Testis (tissue), 3 donors: Measurements from ENCODE around the gene ROBO1. TPM values are rescaled to one million over a fixed set of nuclear protein-coding genes. Genes with fewer than 3 reads are reported as not detected.

ENCODE experiments used
- DNase-seq: peaks from one replicate; pipeline ENCODE4 v3.0.0-alpha.2; 2019
- H3K27ac ChIP-seq, 2 donors: fragments of 200-600 bp; sonication (generic); one replicate each; pipeline ENCODE4 v1.5.1; 2019
- H3K27me3 ChIP-seq: fragments of 200-600 bp; sonication (generic); one replicate; pipeline ENCODE4 v1.5.1; 2019
- H3K36me3 ChIP-seq: fragments of 200-600 bp; sonication (generic); one replicate; pipeline ENCODE4 v1.5.1; 2017; ENCODE audit warnings: low read depth; ENCODE audit errors: missing control alignments
- H3K4me1 ChIP-seq: fragments of 200-600 bp; sonication (generic); one replicate; pipeline ENCODE4 v1.5.1; 2019
- H3K4me3 ChIP-seq, 2 donors: fragments of 200-600 bp; sonication (generic); one replicate each; pipeline ENCODE4 v1.5.1; 2017 to 2019
- H3K9me3 ChIP-seq: fragments of 200-600 bp; sonication (generic); one replicate; pipeline ENCODE4 v1.5.1; 2017
- POLR2A ChIP-seq: fragments of 450-650 bp; IDR thresholded peaks from one replicate; pipeline ENCODE4 v1.6.1; 2017; ENCODE audit warnings: antibody characterized with exemption, mild to moderate bottlenecking, moderate library complexity
- WGBS, 2 donors: methylation state at CpG; one replicate each; pipeline ENCODE4 v1.1.5; 2018; 5-methylcytosine and 5-hydroxymethylcytosine counted together
- intact Hi-C: fragments of 100-400 bp; cut with DNase I; formaldehyde crosslinking; loops from one replicate; pipeline ENCODE4 v1.15.1; 2023; ENCODE audit warnings: low total_unique reads
- polyA plus RNA-seq: library from polyadenylated mRNA; stranded (reverse); fragments of 350-450 nt; fragmentation: Illumina TruSeq; extraction: RNeasy Lipid Tissue Mini Kit (QIAGEN cat#74804); gene quantifications from one replicate; pipeline ENCODE4 v1.2.3, GENCODE V29; 2014; ENCODE audit warnings: low read depth, low replicate concordance; ENCODE audit not compliant: insufficient read depth
- total RNA-seq, 2 donors: library from RNA; depleted of rRNA; stranded (reverse); fragments of >200 nt; gene quantifications; one replicate each; pipeline ENCODE4 v1.2.3, GENCODE V29; 2016
- TF ChIP-seq, protein P1 (sequence below), 3 experiments: fragments of 450-650 bp in 2 of 3; fragments of 200-600 bp in 1 of 3; sonication (generic) in 1 of 3; IDR thresholded peaks; one replicate each; pipeline ENCODE4 v1.5.1; 2016 to 2019; ENCODE audit warnings: antibody characterized with exemption in 3 of 3, mild to moderate bottlenecking in 2 of 3, moderate library complexity in 1 of 3

ROBO1 gene
- total and polyA plus RNA-seq, 3 donors from 2014 or later = 39.4 to 45.1 (median 42.6) TPM

DNA sequence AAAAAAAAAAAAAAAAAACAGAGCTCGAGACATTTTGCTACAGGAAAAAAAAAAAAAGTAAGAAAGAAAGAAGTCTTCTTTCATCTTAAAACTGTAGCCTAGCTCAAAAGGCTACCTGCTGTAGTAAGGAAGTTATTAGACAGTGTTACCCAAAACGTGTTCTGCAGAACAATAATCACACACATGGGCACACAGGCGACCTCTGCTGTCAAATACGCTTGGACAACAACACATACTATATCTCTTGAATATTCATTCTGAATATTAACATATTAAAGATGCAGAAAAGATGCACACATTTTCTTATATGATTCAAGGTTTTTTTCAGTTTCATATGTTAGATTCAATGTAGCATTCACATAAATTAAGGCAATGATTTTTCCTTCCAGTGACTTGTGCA, 215.8 kb downstream of the ROBO1 start:
- Histone ChIP-seq H3K4me1 (no peaks in the 10 kb centered on the region), H3K27me3 (no peaks in the 10 kb centered on the region), H3K36me3 (no peaks in the 10 kb centered on the region), H3K9me3 (no peaks in the 10 kb centered on the region), H3K4me3 (no peak overlapping the region), H3K27ac (no peak overlapping the region)
- TF ChIP-seq, protein P1, sequence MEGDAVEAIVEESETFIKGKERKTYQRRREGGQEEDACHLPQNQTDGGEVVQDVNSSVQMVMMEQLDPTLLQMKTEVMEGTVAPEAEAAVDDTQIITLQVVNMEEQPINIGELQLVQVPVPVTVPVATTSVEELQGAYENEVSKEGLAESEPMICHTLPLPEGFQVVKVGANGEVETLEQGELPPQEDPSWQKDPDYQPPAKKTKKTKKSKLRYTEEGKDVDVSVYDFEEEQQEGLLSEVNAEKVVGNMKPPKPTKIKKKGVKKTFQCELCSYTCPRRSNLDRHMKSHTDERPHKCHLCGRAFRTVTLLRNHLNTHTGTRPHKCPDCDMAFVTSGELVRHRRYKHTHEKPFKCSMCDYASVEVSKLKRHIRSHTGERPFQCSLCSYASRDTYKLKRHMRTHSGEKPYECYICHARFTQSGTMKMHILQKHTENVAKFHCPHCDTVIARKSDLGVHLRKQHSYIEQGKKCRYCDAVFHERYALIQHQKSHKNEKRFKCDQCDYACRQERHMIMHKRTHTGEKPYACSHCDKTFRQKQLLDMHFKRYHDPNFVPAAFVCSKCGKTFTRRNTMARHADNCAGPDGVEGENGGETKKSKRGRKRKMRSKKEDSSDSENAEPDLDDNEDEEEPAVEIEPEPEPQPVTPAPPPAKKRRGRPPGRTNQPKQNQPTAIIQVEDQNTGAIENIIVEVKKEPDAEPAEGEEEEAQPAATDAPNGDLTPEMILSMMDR (IDR thresholded peaks at IDR 0.05) = no peak
- TF ChIP-seq POLR2A = no peak
- WGBS, 2 donors = 69 to 86% methylated on average over 4 of the region's 4 CpGs
- DNase-seq = no peak
- intact Hi-C loops = no loop called here

DNA sequence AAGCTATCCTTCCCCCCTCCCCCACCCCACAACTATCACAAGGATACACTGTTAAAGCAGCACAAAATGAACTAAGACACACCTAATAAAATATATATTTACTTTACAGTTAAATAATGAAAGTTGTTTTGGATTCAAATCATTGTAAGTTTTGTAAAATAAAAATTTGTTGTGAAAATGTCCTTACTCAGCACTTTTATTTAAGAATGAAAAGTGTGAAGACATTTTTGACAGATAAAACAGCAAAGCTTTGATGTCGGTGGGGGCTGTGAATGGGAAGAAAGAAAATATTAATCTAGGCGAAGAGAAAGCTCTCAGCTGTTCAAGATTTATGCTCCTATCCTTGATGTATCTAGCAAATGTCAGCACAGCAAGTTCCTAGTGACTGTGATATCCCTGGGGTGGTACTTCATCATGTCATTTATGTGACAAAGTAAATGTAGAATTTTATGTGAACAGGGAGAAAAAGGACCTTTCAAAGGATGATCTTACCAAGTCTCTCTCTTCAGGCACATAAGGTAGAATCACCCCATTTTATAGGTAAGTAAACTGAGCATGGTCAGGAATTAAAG, 216.4 kb downstream of the ROBO1 start:
- WGBS, 2 donors = 62 to 73% methylated on average over 2 of the region's 2 CpGs

DNA sequence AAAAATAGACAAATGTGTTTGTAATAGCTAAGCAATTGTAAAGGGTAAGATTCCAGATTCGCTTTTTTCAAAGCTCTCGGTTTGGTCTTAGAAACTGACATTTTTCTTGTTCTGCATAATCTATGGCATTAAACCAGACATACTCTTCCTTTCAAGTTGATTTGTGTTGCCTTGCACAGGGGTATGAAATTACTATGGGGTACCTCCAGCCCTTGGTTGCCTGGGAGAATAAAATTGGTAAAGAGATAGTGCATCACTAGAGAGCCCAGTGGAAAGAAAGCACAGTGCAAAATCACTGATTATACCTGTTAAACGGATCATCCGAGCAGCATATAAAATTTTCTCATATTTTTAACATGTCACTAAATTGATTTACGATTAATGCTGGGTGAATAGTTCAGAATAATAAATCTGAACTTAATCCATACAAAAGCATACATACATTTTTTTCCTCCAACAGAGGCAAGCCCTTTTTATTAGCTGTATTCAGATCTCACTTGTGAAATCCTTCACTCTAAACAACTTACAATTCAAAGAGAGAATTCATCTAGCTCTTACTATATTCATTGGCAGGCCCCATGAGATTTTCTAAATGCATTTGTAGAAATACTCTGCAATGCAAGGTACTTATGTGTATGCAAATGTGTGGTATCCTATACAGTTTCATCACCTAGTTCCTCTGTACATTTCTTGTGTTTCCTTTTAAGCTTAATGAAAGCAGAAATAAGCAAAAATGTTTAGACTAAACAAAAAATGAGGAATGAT, 224.4 kb downstream of the ROBO1 start:
- intact Hi-C loops = no loop called here
- DNase-seq = no peak
- no peak overlapping the region for H3K27ac ChIP-seq
- TF ChIP-seq, protein P1 (IDR thresholded peaks at IDR 0.05) = no peak
- TF ChIP-seq POLR2A = no peak
- no peaks in the 10 kb centered on the region for H3K27me3 ChIP-seq
- H3K36me3 ChIP-seq = no peaks in the 10 kb centered on the region
- WGBS, 2 donors = 76 to 88% methylated on average over 5 of the region's 5 CpGs
- H3K4me1 ChIP-seq = no peaks in the 10 kb centered on the region
- no peak overlapping the region for H3K4me3 ChIP-seq
- H3K9me3 ChIP-seq = no peaks in the 10 kb centered on the region

More for the DNA sequence above, 216.4 kb downstream of the ROBO1 start:
- Histone ChIP-seq H3K4me1 (no peaks in the 10 kb centered on the region), H3K27me3 (no peaks in the 10 kb centered on the region), H3K4me3 (no peak overlapping the region), H3K27ac (no peak overlapping the region), H3K36me3 (no peaks in the 10 kb centered on the region), H3K9me3 (no peaks in the 10 kb centered on the region)
- intact Hi-C loops = no loop called here
- no peak for TF ChIP-seq POLR2A
- TF ChIP-seq, protein P1 (IDR thresholded peaks at IDR 0.05) = no peak
- DNase-seq = no peak

DNA sequence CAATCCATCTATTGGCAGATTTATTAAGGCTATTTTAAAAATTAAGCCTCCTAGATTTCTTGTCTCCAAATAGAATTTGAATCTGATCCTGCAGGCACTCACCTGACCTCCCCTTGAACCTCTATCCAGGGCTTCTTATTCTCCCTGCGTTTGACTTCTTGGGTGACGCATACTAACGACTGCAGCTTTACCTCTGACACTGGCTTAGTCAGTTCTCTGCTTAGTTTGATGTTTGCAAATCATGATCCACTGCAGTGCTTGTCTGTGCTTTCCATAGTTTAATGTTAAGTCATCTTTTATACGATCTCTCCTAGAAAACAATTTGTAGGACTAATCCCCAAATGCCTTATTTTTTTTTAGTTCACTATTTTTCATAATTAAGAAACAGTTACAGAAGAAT, 233.1 kb downstream of the ROBO1 start:
- intact Hi-C loops = no loop called here
- Histone ChIP-seq H3K36me3 (no peaks in the 10 kb centered on the region), H3K4me3 (no peak overlapping the region), H3K9me3 (no peaks in the 10 kb centered on the region), H3K27me3 (no peaks in the 10 kb centered on the region), H3K4me1 (no peaks in the 10 kb centered on the region), H3K27ac (no peak overlapping the region)
- TF ChIP-seq POLR2A = no peak
- TF ChIP-seq, protein P1 (IDR thresholded peaks at IDR 0.05) = no peak
- no peak for DNase-seq
- WGBS, 2 donors = 47 to 50% methylated on average over 4 of the region's 4 CpGs
